A549 (cell line): Measurements from ENCODE around the gene NKD1. TPM values are rescaled to one million over a fixed set of nuclear protein-coding genes. Genes with fewer than 3 reads are reported as not detected.

ENCODE experiments used
- ATAC-seq, 2 experiments: fragments of 200-7000 bp in 1 of 2; fragments of >200 bp in 1 of 2; cut with Nextera tagmentation in 1 of 2; cut with Tn5 transposase in 1 of 2; 3 replicates each; pipeline versions ENCODE4 v1.8.0 to v1.9.1; 2018 to 2020; ENCODE audit warnings: mild to moderate bottlenecking in 1 of 2, moderate library complexity in 1 of 2
- CTCF ChIA-PET: fragments of 300-600 bp; sonication (Branson Sonifier 250); formaldehyde crosslinking; extraction: SDS; loops from one replicate; lab custom pipeline; 2021; ENCODE audit warnings: antibody characterized with exemption, inconsistent platforms; lab: Yijun Ruan, JAX
- POLR2A ChIA-PET: fragments of 350-600 bp; formaldehyde crosslinking; extraction: SDS; loops from one replicate; lab custom pipeline; 2021; ENCODE audit warnings: antibody characterized with exemption, inconsistent platforms; lab: Yijun Ruan, JAX
- DNase-seq, 2 experiments: peaks; one replicate each; pipeline versions ENCODE4 v3.0.0 to v3.0.0-alpha.2; 2011 to 2016; ENCODE audit warnings: low read depth in 1 of 2, low spot score in 1 of 2
- FAIRE-seq: peaks from 2 replicates; lab custom pipeline; 2011; peaks lifted over from hg19 to GRCh38; lab: Jason Lieb, UNC
- H3K27ac ChIP-seq, 2 experiments: fragments of >200 bp; sonication (Bioruptor Twin); formaldehyde crosslinking; 3 replicates each; pipeline ENCODE4 v1.5.1; 2016 to 2017
- H3K4me1 ChIP-seq: fragments of >200 bp; sonication (Bioruptor Twin); formaldehyde crosslinking; 3 replicates; pipeline ENCODE4 v1.6.1; 2016
- H3K4me2 ChIP-seq: fragments of >200 bp; sonication (Bioruptor Twin); formaldehyde crosslinking; 3 replicates; pipeline ENCODE4 v1.6.1; 2016
- H3K4me3 ChIP-seq: fragments of >200 bp; sonication (Bioruptor Twin); formaldehyde crosslinking; 3 replicates; pipeline ENCODE4 v1.5.1; 2016
- H3K9me3 ChIP-seq: fragments of >200 bp; sonication (Bioruptor Twin); formaldehyde crosslinking; 3 replicates; pipeline ENCODE4 v1.6.1; 2016
- ATOH8 ChIP-seq: fragments of 250-450 bp; sonication (Bioruptor Pico); IDR thresholded peaks from 2 replicates; pipeline ENCODE4 v1.5.0; 2020; ENCODE audit warnings: low read depth, mild to moderate bottlenecking, moderate library complexity
- BHLHE40 ChIP-seq: IDR thresholded peaks from 2 replicates; pipeline ENCODE4 v1.6.1; 2012; ENCODE audit warnings: low read depth, low read length, inconsistent platforms
- CHD4 ChIP-seq: fragments of 200-600 bp; sonication (generic); IDR thresholded peaks from 2 replicates; pipeline ENCODE4 v1.6.1; 2016; ENCODE audit warnings: antibody characterized with exemption, mild to moderate bottlenecking, borderline replicate concordance
- E2F6 ChIP-seq: IDR thresholded peaks from 2 replicates; pipeline ENCODE4 v1.6.1; 2012; ENCODE audit warnings: low read depth, borderline replicate concordance
- EHF ChIP-seq: fragments of 250-450 bp; sonication (Bioruptor Pico); IDR thresholded peaks from 2 replicates; pipeline ENCODE4 v1.5.0; 2020; ENCODE audit warnings: mild to moderate bottlenecking
- ESRRA ChIP-seq: fragments of 150-350 bp; IDR thresholded peaks from 2 replicates; pipeline ENCODE4 v1.6.1; 2014; ENCODE audit warnings: mild to moderate bottlenecking, low read length, borderline replicate concordance
- FOSB ChIP-seq: fragments of 250-450 bp; sonication (Bioruptor Pico); IDR thresholded peaks from 2 replicates; pipeline ENCODE4 v1.5.0; 2020; ENCODE audit warnings: mild to moderate bottlenecking, moderate library complexity
- FOXS1 ChIP-seq: fragments of 250-450 bp; sonication (Bioruptor Pico); IDR thresholded peaks from 2 replicates; pipeline ENCODE4 v1.5.0; 2020; ENCODE audit warnings: mild to moderate bottlenecking, moderate library complexity
- HDAC2 ChIP-seq: fragments of 200-600 bp; sonication (generic); IDR thresholded peaks from 2 replicates; pipeline ENCODE4 v1.6.1; 2016
- HES2 ChIP-seq: fragments of >200 bp; sonication (Bioruptor Twin); formaldehyde crosslinking; IDR thresholded peaks from 2 replicates; pipeline ENCODE4 v1.6.1; 2016
- HOXA7 ChIP-seq: fragments of 250-450 bp; sonication (Bioruptor Pico); IDR thresholded peaks from 2 replicates; pipeline ENCODE4 v1.5.0; 2020; ENCODE audit warnings: mild to moderate bottlenecking, moderate library complexity
- HOXB5 ChIP-seq: fragments of 250-450 bp; sonication (Bioruptor Pico); IDR thresholded peaks from 2 replicates; pipeline ENCODE4 v1.5.0; 2020; ENCODE audit warnings: mild to moderate bottlenecking, moderate library complexity
- JUN ChIP-seq, 2 experiments: fragments of >200 bp; sonication (Bioruptor Twin); formaldehyde crosslinking; IDR thresholded peaks; 2 replicates in 1 of 2; 3 replicates in 1 of 2; pipeline ENCODE4 v1.6.1; 2016 to 2017
- KDM5A ChIP-seq: fragments of 200-600 bp; sonication (generic); IDR thresholded peaks from 2 replicates; pipeline ENCODE4 v1.6.1; 2016; ENCODE audit warnings: antibody characterized with exemption, mild to moderate bottlenecking
- MAFK ChIP-seq: fragments of 450-650 bp; IDR thresholded peaks from 2 replicates; pipeline ENCODE4 v1.6.1; 2014; ENCODE audit not compliant: partially characterized antibody
- NFE2L2 ChIP-seq: fragments of 150-350 bp; conservative IDR thresholded peaks from 2 replicates; pipeline ENCODE4 v1.6.1; 2014; ENCODE audit warnings: low read length
- PHF8 ChIP-seq: fragments of 200-600 bp; sonication (generic); IDR thresholded peaks from 2 replicates; pipeline ENCODE4 v1.6.1; 2016; ENCODE audit warnings: low read depth, mild to moderate bottlenecking, antibody characterized with exemption, moderate library complexity, borderline replicate concordance
- RCOR1 ChIP-seq: fragments of 150-350 bp; IDR thresholded peaks from 2 replicates; pipeline ENCODE4 v1.6.1; 2014; ENCODE audit warnings: antibody characterized with exemption, low read length, low read depth
- RFX5 ChIP-seq: fragments of 450-650 bp; IDR thresholded peaks from 2 replicates; pipeline ENCODE4 v1.7.1; 2014; ENCODE audit warnings: antibody characterized with exemption, mild to moderate bottlenecking, moderate library complexity
- TFCP2L1 ChIP-seq: fragments of 250-450 bp; sonication (Bioruptor Pico); IDR thresholded peaks from 2 replicates; pipeline ENCODE4 v1.5.0; 2021; ENCODE audit warnings: mild to moderate bottlenecking
- TP53 ChIP-seq: fragments of 250-450 bp; sonication (Bioruptor Pico); IDR thresholded peaks from 2 replicates; pipeline ENCODE4 v1.5.0; 2021; ENCODE audit warnings: mild to moderate bottlenecking, moderate library complexity
- USF2 ChIP-seq: fragments of 450-650 bp; IDR thresholded peaks from 2 replicates; pipeline ENCODE4 v1.6.1; 2014; ENCODE audit warnings: antibody characterized with exemption
- ZFP36 ChIP-seq: fragments of 450-650 bp; IDR thresholded peaks from 2 replicates; pipeline ENCODE4 v1.6.1; 2014; ENCODE audit warnings: borderline replicate concordance; ENCODE audit not compliant: partially characterized antibody
- ZNF302 ChIP-seq: fragments of 250-450 bp; sonication (Bioruptor Pico); IDR thresholded peaks from 2 replicates; pipeline ENCODE4 v1.9.0; 2021; ENCODE audit warnings: inconsistent platforms, mild to moderate bottlenecking, moderate library complexity
- WGBS: methylation state at CpG from one replicate; pipeline ENCODE4 v1.1.6; 2017; ENCODE audit errors: missing lambda C conversion rate; 5-methylcytosine and 5-hydroxymethylcytosine counted together
- polyA plus RNA-seq, 4 experiments: library from polyadenylated mRNA; depleted of rRNA in 3 of 4; stranded (reverse); fragments of >200 nt; fragmentation: RNase III in 1 of 4; extraction: RNeasy Plus Mini Kit Qiagen cat#74134 plus additional on column Dnase treatment in 1 of 4; gene quantifications; 2 replicates in 3 of 4; 3 replicates in 1 of 4; pipeline ENCODE4 v1.2.3, GENCODE V29; 2011 to 2017

The NKD1 gene
- polyA plus RNA-seq, 2 of the 4 experiments (the other 2 are of a cell fraction) = 0.10 to 0.19 TPM

- WGBS = 57% methylated on average over 5 of the region's 5 CpGs
- H3K4me2 ChIP-seq = no peak overlapping the region
- no peak for TF ChIP-seq FOSB (CRISPR knock-in tag)
- no peak for TF ChIP-seq TFCP2L1
- TF ChIP-seq ZNF302 = no peak
- TF ChIP-seq HOXB5 (CRISPR knock-in tag) = no peak
- no peak for TF ChIP-seq BHLHE40
- CTCF ChIA-PET = interaction anchor here (1.4 to 1.5 kb wide), 2 partner anchors 12 to 194 kb away, joined by 3 to 4 read pairs; no protein-coding TSS in a partner anchor
- H3K9me3 ChIP-seq = peaks cover 7% of the 10 kb centered on the region; the same call in 1 of the 3 replicates
- H3K27ac ChIP-seq = no peak overlapping the region
- FAIRE-seq (no peak), ATAC-seq (no peak), DNase-seq (no peak)
- H3K4me3 ChIP-seq = no peak overlapping the region
- no peaks in the 10 kb centered on the region for H3K4me1 ChIP-seq
- POLR2A ChIA-PET = no interaction called here
Measured at GRCh38 chr16:50565428-50565827, 17.2 kb downstream of the NKD1 start.

GRCh38 chr16:50566014-50566962 is 18.1 kb downstream of the NKD1 start:
- no peak overlapping the region for H3K4me3 ChIP-seq
- H3K27ac ChIP-seq = no peak overlapping the region
- no peak overlapping the region for H3K4me2 ChIP-seq
- TF ChIP-seq FOXS1 = no peak
- peak; percentile 63 for TF ChIP-seq ZFP36
- WGBS = 37% methylated on average over 7 of the region's 7 CpGs
- ChIA-PET CTCF (interaction anchor here (1.4 to 1.5 kb wide), 3 partner anchors 11 to 195 kb away, joined by 3 to 4 read pairs (median 4); no protein-coding TSS in a partner anchor), POLR2A (no interaction called here)
- FAIRE-seq = no peak
- DNase-seq = no peak
- peaks cover 3% of the 10 kb centered on the region; the same call in 1 of the 3 replicates for H3K9me3 ChIP-seq
- H3K4me1 ChIP-seq = no peaks in the 10 kb centered on the region
- no peak for ATAC-seq

GRCh38 chr16:50567651-50568050 is 19.5 kb downstream of the NKD1 start:
- Histone ChIP-seq H3K4me1 (no peaks in the 10 kb centered on the region), H3K27ac (no peak overlapping the region), H3K9me3 (no peaks in the 10 kb centered on the region), H3K4me3 (no peak overlapping the region), H3K4me2 (no peak overlapping the region)
- ATAC-seq (no peak), DNase-seq (no peak), FAIRE-seq (no peak)
- POLR2A ChIA-PET = no interaction called here
- CTCF ChIA-PET = no interaction called here
- WGBS = 51% methylated on average over 4 of the region's 5 CpGs
- TF ChIP-seq KDM5A (no peak), TP53 (no peak), RFX5 (no peak), CHD4 (no peak), JUN (IDR thresholded peaks at IDR 0.05) (no peak), MAFK (no peak), HDAC2 (no peak), EHF (CRISPR knock-in tag) (no peak), HES2 (no peak), FOSB (CRISPR knock-in tag) (no peak), E2F6 (no peak), RCOR1 (no peak), ESRRA (no peak), ATOH8 (CRISPR knock-in tag) (no peak), BHLHE40 (no peak), NFE2L2 (no peak), PHF8 (no peak), HOXA7 (CRISPR knock-in tag) (no peak), USF2 (no peak), TFCP2L1 (no peak)
